Measurements from ENCODE around the gene MYOZ3.

DNA sequence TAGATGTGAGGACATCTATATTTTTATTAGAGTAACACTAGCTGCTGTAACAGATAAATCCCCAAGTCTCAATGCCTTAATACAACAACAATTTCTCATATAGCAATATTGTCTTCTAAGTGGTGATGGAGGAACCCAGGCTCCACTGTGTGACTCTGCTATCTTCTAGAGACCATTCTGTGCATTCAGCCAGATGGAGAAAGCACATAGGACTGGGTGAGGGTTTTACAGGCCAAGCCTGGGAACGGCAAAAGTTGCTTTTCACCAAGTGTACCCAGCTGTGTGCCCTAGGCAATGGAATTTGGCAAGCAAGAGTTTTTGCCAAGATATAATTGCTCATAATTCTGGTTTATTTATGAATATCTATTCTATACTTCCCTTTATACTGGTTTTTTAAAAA is 28.1 kb downstream of the MYOZ3 start:
- TF ChIP-seq MAFK (IDR thresholded peaks at IDR 0.05; ENCODE audit: low read depth, low read length) (no peak), CREB1 (IDR thresholded peaks at IDR 0.05) (no peak), BRCA1 (IDR thresholded peaks at IDR 0.05; ENCODE audit: low read depth, low read length) (no peak), BCL11A (IDR thresholded peaks at IDR 0.05; ENCODE audit: low read depth in 2 of 2, low read length in 2 of 2) (no peak), POLR2AphosphoS5 (IDR thresholded peaks at IDR 0.05; ENCODE audit: low read depth, low read length) (no peak), POLR2A (IDR thresholded peaks at IDR 0.05; ENCODE audit: control extremely low read depth in 1 of 2, low read depth in 2 of 2, low read length in 2 of 2) (no peak), EP300 (IDR thresholded peaks at IDR 0.05; ENCODE audit: borderline replicate concordance in 1 of 2, low read depth in 2 of 2, low read length in 2 of 2) (no peak), TAF1 (IDR thresholded peaks at IDR 0.05; ENCODE audit: low read depth, low read length) (no peak), JUN (IDR thresholded peaks at IDR 0.05; ENCODE audit: low read depth, low read length) (no peak), EZH2 (IDR thresholded peaks at IDR 0.05; ENCODE audit: low read depth, low read length, severe bottlenecking) (no peak), RNF2 (IDR thresholded peaks at IDR 0.05; ENCODE audit: borderline replicate concordance, low read depth, low read length, missing control alignments, poor library complexity, severe bottlenecking) (no peak), PHF8 (conservative IDR thresholded peaks at IDR 0.05; ENCODE audit: low read depth, low read length) (no peak)
- TF ChIP-seq, protein P1, sequence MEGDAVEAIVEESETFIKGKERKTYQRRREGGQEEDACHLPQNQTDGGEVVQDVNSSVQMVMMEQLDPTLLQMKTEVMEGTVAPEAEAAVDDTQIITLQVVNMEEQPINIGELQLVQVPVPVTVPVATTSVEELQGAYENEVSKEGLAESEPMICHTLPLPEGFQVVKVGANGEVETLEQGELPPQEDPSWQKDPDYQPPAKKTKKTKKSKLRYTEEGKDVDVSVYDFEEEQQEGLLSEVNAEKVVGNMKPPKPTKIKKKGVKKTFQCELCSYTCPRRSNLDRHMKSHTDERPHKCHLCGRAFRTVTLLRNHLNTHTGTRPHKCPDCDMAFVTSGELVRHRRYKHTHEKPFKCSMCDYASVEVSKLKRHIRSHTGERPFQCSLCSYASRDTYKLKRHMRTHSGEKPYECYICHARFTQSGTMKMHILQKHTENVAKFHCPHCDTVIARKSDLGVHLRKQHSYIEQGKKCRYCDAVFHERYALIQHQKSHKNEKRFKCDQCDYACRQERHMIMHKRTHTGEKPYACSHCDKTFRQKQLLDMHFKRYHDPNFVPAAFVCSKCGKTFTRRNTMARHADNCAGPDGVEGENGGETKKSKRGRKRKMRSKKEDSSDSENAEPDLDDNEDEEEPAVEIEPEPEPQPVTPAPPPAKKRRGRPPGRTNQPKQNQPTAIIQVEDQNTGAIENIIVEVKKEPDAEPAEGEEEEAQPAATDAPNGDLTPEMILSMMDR (IDR thresholded peaks at IDR 0.05; ENCODE audit: control extremely low read depth in 1 of 3, insufficient read depth in 1 of 3, low read depth in 1 of 3, low read length in 3 of 3): no peak
